COR-L47 (cell line): ENCODE results near the gene NOTO.
A peak's percentile ranks its signal among the peaks of the same experiment; 100 is the strongest.
"Not testable (repeated sequence)": the region's sequence is repeated elsewhere in the genome, so short reads cannot be mapped to it uniquely, and the experiment has no call there.

ENCODE experiments used
- DNase-seq: peaks from one replicate; lab custom pipeline; 2025; lab: John Stamatoyannopoulos, UW

Gene NOTO, protein sequence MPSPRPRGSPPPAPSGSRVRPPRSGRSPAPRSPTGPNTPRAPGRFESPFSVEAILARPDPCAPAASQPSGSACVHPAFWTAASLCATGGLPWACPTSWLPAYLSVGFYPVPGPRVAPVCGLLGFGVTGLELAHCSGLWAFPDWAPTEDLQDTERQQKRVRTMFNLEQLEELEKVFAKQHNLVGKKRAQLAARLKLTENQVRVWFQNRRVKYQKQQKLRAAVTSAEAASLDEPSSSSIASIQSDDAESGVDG

DNA sequence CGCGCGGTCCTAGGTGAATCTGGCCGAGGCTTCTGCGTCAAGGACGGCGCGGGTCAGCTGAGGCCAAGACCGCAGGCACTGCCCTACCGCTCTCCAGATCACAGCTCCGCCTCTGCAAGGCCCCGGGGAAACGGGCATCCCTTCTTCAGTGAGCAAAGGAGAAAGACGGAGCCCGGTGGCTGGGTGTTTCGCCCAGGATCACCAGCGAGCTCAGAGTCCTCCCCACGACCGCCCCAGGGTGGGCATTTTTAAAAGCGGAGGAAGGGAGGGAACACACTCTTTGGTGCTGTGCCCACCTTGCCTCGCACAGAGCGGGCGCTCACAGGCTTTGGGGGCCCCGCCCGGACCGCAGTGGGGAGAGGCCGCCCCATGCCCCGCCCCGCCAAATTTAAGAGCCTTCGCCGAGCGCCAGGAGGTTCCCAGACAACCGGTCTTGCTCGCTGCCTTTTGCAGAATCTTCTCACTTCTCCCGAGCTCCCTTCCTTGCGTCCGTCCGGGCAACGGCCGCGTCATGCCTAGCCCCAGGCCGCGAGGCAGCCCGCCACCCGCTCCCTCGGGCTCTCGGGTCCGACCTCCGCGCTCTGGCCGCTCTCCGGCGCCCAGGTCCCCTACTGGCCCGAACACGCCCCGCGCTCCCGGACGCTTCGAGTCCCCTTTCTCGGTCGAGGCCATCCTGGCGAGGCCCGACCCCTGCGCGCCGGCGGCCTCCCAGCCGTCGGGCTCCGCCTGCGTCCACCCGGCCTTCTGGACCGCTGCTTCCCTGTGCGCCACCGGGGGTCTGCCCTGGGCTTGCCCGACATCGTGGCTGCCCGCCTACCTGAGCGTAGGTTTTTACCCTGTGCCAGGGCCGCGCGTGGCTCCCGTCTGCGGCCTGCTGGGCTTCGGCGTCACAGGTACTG is at the start of gene NOTO:
Gene NOTO (plus strand): TSS at position 419 of the 899 bp plus-strand sequence. CDS start 93 bp downstream, at position 512.
- no peak for DNase-seq

DNA sequence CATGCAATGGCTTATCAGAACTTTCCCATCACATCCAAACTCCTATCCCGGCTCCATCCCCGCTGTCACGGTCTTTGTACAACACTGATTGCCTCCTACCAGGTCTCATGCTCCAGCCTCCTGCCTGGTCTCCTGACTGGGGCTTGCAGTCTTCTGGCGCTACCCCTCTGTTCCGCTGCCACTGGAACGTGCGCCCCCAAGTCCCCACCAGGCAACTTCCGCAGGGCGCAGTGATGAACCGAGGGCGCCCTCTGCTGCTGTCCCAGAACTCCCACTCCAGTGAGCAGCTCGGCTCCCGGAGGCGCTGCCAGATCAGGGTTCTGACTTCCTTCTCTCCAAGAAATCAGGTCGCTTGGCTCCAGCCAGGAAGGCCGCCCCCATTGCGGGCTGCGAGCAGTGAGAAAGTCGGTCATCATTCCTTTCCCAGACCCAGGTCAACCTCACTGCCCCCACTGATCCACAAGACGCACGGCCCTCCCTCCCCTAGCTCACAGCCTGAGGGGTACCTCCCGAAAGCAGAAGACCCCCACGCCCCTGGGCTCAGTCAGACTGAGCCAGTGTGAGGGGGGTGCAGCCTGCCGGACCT is 45.7 kb upstream of the NOTO start:
- DNase-seq = peak; percentile 6

DNA sequence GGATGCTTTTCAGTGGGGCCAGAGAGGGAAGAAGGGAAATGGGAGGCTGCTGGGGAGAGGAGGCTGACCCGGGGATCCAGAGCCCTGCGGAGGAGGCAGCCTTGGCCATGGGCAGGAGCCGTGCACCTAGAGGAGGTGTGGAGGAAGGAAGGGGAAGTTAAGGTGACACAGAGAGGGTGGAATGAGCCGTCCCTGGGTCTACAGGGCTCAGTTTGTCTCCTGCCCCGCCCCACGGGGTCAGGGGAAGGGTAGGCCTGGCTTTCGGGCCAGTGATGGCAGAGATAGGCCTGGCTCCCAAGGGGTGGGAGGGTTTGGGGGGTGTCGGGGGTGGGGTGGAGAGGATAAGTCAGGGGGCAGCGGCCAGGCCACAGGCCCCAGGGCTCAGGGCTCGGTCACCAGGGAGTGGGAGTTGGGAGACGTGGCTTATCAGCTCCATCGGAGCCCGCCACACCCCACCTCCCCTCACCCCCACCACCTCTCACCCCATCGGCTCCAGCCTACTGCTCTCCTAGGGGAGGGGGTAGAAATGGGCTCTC is 39.5 kb upstream of the NOTO start:
- DNase-seq = no peak

DNA sequence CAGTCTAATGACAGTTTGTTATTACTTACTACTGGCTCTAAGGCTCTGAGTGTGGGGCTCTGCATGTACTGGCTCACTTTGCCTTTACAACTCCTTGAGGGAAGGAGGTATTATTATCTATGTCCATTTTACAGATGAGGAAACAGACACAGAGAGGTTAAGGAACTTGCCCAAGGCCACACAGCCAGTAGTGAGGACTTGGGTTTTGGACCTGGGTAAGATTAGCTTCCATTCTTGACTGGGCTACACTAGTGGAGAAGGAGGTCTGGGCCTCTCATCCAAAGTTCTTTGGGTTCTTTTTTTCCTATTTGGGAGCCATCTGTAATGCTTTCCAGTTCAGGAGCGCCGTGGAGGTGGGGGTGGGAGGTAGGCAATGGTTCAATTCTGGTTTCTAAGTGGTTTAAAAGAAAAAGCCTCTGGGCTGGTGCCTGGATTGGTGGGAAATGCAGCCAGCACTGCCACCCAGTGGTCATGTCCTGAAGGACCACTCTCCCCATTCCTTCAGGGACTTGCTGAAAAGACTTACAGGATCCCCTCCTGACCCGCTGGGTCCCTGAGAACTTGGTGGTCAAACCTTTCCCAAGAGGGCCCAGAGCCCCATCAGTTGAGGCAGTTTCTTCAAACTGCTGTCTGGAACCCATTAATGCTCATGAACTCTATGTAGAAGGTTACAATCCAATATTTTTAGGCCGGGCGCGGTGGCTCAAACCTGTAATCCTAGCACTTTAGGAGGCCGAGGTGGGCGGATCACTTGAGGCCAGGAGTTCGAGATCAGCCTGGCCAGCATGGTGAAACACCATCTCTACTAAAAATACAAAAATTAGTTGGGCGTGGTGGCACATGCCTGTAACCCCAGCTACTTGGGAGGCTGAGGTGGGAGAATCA is 38.6 kb upstream of the NOTO start:
- peak; percentile 61 for DNase-seq

DNA sequence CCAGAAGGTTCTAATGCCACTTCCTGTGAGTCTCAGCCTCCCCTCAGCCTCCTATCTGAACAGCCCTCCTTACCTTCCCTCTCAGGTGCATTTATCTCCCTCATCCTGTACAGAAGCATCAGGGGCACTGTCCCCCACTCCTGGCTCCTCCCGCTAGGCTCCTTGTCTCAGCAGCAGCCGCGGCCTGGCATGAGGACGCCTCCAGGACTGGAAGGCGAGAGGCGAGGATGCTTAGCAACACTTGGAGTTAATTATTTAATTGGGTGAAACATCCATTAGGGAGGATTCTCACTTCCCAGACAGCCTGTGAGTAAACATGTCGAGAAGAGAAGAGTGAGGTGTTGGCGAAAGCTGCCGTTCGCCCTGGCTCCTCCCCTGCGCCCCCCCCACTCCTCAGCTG is 36.4 kb upstream of the NOTO start:
- peak; percentile 30 for DNase-seq

DNA sequence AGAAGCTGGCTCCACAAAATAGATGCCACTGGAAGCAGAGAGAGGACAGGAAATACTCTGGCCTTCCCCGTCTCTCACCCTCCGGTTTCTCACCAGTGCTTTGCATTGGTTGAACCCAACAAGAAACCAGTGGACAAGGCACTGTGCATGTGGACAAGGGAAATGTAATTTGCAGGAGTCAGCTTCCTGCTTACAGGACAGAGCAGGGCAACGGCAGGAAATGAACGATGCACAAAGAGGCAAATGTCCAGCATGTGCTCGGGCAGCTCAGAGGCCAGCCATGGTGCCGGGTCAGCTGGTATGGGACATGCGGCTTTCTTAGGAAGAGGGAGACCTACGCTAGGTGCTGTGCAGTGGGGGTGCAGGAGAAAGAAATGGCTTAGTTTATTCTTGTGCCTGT is 35.6 kb upstream of the NOTO start:
- DNase-seq = not testable (repeated sequence)

DNA sequence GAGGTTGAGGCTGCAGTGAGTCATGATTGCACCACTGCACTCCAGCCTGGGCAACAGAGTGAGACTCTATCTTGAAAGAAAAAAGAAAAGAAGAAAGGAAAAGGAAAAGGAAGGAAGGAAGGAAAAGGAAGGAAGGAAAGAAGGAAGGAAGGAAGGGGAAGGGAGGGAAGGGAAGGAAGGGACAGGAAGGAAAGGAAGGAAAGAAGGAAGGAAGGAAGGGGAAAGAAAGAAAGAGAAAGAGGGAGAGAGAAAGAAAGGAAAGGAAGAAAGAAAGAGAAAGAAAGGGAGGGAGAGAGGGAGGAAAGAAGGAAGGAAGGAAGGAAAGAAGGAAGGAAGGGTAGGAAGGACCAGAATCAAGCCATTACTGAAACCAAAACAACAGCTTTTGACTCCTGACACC is 34.0 kb upstream of the NOTO start:
- not testable (repeated sequence) for DNase-seq

DNA sequence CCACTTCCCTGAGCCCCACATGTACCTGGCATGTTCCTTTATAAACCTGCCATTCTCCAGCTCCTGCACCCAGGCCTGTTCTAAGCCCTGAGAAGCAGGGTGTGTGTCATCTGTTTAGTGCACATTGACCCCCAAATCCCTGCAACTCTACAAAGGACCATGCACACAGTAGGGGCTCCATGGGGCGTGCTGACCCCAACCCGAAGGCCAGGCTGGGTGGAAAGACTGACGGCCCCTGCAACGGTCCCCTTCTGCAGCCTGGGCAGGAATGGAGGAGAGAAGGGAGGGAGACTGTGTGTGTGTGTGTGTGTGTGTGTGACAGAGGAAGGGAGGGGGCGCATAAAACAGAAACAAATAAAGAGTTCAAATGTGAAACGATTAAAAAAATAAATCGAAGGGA is 32.0 kb upstream of the NOTO start:
- not testable (repeated sequence) for DNase-seq

DNA sequence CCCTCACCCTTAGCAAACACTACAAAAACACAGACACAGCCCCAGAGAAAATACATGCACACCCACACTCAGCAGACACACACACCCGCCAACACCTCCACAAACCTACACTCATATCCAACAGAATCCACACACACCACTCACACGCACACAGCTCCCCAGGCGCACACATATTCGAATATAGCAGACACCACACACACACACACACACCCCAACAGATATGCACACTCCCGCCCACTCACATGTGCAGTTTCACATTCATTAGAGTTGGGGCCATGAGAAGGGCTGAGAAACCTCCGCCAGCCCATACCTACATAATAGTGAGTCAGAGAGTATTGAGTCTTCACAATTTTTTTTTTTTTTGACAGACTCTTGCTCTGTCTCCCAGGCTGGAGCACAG is 29.4 kb upstream of the NOTO start:
- no peak for DNase-seq

DNA sequence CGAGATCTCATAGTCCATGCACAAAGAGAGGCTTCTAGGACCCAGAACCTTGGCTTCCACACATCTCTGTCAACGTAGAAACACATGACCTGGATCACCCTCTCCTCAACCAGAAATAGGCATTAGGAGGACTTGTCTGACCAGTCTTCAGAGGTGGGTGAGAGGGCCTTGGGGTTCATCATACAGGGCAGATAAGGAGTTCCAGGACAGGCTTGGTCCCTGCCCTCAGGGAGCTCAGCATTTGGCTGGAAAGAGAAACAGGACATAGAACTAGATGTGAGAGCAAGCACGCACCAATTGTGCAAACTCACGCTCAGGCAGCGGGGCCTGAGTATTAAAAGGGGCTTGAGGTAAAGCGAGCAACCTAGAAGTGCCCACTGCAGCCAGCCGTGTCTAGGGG is 28.6 kb upstream of the NOTO start:
- DNase-seq = no peak

DNA sequence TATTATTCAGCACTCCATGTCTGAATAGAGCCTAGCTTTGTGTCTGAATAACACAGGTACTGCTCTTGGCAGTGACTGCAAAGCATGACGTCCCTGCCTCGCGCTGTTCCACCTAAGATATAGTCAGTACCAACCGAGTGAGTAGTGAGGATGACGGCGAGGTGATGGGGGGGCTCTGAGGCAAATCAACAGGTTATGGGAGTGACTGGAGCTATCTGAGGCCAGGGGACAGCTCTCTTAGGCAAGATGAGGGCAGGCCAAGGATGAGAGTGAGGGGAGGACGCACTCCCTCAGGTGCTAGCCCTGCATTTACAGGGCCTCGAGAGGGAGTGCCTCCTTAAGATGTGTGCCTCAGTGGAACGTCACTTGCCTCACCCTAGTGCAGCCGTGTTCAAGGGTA is 28.1 kb upstream of the NOTO start:
- DNase-seq = no peak

DNA sequence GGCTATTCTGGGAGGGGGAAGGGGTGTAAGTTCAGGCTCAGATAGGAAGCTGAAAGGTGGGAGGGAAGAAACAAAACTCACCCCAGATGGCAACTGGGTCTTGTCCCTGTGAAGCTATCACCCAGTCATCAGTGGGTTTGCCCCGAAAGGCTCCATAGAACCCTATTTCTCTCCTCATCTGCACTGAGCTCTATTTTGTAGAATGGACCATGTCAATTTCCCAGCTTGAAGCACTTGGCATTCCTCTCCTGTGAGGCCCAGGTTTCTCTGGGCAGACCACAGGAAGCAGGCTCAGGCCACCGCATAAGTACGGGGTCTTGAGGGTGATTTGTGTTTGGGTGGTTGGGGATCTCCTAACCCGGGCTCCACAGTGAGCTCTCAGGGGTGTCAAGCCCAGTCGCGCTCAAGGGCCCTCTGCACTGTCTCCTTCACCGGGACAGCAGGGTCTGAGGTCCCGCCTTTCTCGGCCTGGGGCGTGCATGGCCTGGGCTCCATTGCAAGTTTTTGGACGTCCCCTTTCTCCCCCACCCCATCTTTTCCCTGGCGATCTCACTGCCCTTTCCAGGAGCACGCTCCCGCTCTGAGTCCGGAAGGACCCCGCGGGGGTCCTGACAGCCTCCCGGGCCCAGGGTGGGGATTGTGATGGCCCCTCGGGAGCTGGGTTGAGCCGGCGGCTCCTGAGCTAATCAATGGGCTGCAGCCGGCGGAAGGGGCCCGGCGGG is 27.3 kb upstream of the NOTO start:
- DNase-seq = no peak

DNA sequence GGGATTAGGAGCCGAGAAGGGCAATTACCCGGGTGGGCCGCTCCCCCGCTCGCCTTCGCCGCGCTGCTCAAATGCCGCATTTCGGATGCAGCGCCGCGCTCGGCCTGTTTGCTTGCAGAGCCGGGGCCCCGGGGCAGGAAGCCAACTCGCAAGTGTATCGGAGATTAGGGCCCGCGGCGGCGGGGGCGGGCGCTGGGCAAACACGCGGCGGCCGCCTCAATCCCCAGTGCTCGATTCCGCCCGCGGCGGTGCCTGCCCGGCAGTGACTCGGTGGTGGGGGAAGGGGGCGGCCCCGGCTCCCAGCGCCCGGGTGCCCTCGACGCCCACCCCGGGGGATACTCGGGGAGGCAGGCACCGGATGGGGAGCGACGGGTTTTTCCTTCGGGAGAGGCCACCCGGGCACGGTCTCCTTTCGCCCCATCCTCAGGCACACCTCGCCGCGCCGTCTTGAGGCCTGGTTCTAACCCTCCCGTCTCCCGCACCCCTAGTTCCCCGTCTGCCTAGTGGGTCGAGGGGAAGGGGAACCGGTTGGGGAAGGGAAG is 26.6 kb upstream of the NOTO start:
- peak; percentile 78 for DNase-seq

DNA sequence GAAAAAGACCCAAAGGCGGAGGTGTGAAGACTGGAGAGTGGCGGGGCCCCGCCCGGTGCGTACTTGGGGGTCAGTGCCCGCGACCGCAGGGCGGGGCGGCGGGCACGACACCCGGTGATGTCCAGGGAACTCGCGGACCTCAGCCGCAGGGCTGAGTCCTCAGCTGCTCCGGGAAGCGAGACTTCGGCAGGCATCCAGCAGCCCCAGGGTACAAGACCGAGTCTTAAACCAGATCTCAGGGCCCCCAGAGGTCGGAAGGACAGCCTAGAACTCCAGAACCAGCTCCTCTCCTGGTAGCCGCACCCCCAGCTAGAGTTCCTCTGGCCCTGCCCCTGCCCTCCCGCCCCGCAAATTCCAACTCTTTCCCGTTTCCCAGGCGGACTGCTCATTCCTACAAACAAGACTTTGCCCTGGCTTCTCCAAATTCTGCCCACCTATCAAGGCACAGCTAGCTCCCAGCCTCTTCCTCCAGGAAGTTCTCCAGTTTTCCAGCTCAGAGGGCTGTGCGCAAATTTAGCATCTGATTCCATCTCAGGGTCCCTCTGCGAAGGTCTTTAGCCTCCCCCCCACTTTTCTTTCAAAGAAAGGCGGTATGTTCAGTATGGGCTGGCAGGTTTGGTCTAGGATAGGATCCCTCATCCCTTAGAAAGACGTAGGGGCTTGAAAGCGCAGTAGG is 26.0 kb upstream of the NOTO start:
- DNase-seq = no peak

DNA sequence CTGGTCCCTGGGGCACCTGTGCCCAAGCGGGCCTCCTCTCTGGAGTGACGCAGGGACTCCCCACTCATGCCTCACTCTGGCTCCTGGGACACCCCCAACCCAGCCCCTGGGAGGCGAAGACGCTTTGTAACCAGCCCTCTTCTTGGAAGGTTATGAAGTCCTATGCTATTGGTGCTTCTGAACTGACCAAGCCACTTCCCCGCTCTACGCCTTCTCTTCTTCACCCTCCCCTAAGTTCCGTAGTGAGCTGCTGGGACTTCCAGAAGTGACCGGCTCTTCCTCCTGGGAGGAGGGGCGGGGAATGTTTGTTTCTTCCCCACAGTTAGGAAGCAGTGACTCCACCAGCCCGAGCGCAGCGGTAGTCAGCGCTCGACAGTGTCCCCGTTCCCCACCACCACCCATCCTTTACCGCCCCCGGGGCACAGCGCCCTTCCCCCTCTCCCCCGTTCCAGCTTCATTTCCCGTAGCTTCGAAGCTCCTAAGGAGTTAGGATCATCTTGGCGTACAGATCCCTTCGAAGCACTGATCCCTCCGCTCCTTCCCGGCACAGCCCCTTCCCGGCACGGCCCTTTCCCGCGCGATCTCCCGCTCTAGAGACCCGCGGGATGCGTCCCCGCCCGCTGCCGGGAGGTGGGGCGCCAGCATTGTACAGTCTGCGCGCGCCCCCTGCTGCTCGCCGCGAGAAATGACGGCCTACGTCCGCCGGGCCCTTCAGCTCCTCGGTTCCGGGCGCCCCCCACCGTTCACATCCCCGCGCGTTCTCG is 25.3 kb upstream of the NOTO start:
- peak; percentile 89 for DNase-seq

DNA sequence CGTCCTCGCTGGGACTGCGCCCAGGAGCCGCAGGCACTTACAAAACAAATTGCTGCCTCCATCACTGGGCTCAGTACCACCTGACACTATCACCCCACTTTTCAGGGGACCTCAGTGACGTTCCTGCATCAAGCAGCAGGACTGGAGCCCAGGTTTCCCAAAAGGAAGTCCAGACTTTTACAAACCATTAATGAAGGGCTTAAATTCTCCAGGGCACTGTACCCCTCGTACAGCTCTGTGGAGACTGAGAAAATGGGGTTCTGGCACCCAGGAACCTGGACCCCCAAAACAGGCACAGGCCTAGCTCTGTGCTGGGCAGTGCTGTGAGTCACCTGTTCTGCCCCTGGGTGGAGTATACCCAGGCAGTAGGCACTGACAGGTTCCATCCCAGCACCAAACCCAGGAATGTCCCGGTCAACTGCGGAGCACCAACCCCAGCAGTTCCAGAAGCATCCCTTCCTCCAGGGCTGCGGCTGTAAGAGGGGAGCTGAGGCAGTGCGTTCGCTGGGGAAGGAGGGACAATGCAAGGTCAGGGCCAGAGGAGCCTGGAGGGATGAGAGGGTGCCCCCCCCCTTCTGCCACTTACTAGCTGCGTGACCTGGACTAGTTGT is 24.6 kb upstream of the NOTO start:
- no peak for DNase-seq

DNA sequence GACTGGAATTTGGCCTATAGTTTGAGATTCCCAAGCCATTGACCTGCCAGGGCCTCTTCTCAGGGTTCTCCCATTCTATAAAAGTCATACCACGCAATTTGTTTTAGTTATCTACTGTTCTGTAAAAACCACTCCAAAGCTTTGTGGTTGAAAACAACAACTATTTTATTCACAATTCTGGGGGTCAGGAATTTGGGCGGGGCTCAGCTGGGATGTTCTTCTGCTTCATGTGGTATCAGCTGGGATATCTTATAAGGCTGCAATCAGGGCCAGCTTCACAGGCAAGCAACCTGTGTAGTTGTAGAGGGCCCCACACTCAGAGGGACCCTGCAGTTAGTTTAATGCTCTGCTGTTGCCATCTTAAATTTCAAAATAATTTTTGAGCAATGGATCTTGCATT is 16.4 kb upstream of the NOTO start:
- no peak for DNase-seq

DNA sequence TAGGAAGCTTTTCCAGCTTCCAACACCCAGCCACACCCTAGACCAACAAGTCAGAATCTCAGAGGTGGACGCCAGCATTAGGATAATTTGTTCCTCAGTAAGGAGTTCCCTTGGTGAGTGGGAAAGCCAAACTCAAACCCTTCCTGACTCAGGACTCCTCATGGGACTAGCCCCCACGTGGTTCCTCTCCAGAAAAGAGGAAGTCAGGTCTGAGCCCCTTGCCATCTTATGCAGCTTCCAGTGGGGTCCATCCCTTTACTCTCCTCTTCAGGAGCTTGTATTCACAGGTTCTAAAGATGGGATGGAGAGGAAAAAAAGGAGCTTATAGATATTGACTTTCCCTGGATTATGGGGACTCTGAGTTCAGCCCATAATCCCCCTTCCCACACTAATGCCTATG is 14.8 kb upstream of the NOTO start:
- DNase-seq = no peak

DNA sequence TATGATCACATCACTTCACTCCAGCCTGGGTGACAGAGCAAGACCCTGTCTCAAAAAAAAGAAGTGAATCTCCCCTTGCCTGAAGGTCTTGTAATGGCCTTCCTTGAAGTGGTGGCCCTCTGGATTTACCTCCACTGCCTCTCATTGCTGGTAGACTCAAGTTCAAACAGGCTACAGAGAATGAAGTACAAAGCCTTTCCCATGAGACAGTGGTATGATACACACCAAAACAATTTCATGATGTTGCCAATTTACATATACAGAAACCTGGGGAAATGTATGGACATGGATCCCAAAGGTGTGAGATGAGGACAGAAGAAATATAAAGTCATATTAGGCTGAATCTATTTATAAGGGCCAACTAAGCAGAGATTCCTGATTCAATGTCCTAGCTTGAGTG is 4.8 kb upstream of the NOTO start:
- no peak for DNase-seq
